ENCODE measurements around the gene CDH13. TPM values are rescaled to one million over a fixed set of nuclear protein-coding genes. Genes with fewer than 3 reads are reported as not detected.

Gene CDH13
- total and polyA plus RNA-seq, 9 of the 15 experiments (the other 6 are each of a cell fraction or from before 2014, with no cell fraction given) = 0.03 TPM; not detected in 8

GRCh38 chr16:82874271-82874670 is 247.5 kb downstream of the CDH13 start:
- Histone ChIP-seq H2AFZ (ENCODE audit: low read depth, low read length) (no peak overlapping the region), H3K36me3 (ENCODE audit: control insufficient read depth, insufficient read depth, low read length) (no peaks in the 10 kb centered on the region), H4K20me1 (replicated peaks; ENCODE audit: control insufficient read depth, insufficient read depth, low read length) (no peaks in the 10 kb centered on the region), H3K9ac (ENCODE audit: insufficient read depth in 1 of 2, low read depth in 2 of 2, low read length in 2 of 2) (no peak overlapping the region), H3K27ac (ENCODE audit: extremely low read depth, low read depth, low read length) (no peak overlapping the region), H3K4me2 (ENCODE audit: insufficient read depth, low read length) (no peak overlapping the region), H3K27me3 (ENCODE audit: control insufficient read depth in 2 of 2, insufficient read depth in 2 of 2, low read length in 2 of 2) (no peaks in the 10 kb centered on the region), H3K9me3 (replicated peaks; ENCODE audit: control insufficient read depth, insufficient read depth, low read depth, low read length) (no peaks in the 10 kb centered on the region), H3K4me1 (replicated peaks in 1 of 2; ENCODE audit: control insufficient read depth in 2 of 2, insufficient read depth in 2 of 2, low read length in 2 of 2) (no peaks in the 10 kb centered on the region), H3K79me2 (ENCODE audit: control insufficient read depth, insufficient read depth, low read length) (no peaks in the 10 kb centered on the region), H3K4me3 (no peak overlapping the region), H3K9me1 (ENCODE audit: control insufficient read depth, insufficient read depth, low read length) (no peaks in the 10 kb centered on the region)
- ATAC-seq (no peak), DNase-seq (ENCODE audit: extremely low read depth in 1 of 4, low spot score in 3 of 4) (no peak), FAIRE-seq (no peak)
- 0% methylated on average over 7 of the region's 7 CpGs for WGBS (ENCODE audit: insufficient coverage, low coverage, missing lambda C conversion rate)
- in situ Hi-C loops (cut with MboI) (no loop called here), intact Hi-C loops (cut with micrococcal nuclease) (no loop called here)
- TF ChIP-seq, protein P1, sequence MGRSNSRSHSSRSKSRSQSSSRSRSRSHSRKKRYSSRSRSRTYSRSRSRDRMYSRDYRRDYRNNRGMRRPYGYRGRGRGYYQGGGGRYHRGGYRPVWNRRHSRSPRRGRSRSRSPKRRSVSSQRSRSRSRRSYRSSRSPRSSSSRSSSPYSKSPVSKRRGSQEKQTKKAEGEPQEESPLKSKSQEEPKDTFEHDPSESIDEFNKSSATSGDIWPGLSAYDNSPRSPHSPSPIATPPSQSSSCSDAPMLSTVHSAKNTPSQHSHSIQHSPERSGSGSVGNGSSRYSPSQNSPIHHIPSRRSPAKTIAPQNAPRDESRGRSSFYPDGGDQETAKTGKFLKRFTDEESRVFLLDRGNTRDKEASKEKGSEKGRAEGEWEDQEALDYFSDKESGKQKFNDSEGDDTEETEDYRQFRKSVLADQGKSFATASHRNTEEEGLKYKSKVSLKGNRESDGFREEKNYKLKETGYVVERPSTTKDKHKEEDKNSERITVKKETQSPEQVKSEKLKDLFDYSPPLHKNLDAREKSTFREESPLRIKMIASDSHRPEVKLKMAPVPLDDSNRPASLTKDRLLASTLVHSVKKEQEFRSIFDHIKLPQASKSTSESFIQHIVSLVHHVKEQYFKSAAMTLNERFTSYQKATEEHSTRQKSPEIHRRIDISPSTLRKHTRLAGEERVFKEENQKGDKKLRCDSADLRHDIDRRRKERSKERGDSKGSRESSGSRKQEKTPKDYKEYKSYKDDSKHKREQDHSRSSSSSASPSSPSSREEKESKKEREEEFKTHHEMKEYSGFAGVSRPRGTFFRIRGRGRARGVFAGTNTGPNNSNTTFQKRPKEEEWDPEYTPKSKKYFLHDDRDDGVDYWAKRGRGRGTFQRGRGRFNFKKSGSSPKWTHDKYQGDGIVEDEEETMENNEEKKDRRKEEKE (IDR thresholded peaks at IDR 0.05; ENCODE audit: borderline replicate concordance in 1 of 2, control insufficient read depth in 1 of 2, low read depth in 2 of 2, low read length in 1 of 2) = no peak
- TF ChIP-seq IFI16 (CRISPR knock-in tag; IDR thresholded peaks at IDR 0.05) = no peak
- TF ChIP-seq TARDBP (IDR thresholded peaks at IDR 0.05) = no peak
- TF ChIP-seq RFX1 (IDR thresholded peaks at IDR 0.05) = no peak
- ChIA-PET POLR2A (interaction anchor here (1.0 kb wide), 1 partner anchor 9 kb away, joined by 3 read pairs; no protein-coding TSS in a partner anchor), CTCF (ENCODE audit: low intra/inter-chr PET ratio) (no interaction called here)
- no TSS peak for BruUV-seq (replicated peaks)

Data from K562 (cell line).